Dermis lymphatic vessel endothelial cell (primary cell): Measurements from ENCODE around the gene ZBTB4. TPM values are rescaled to one million over a fixed set of nuclear protein-coding genes. Genes with fewer than 3 reads are reported as not detected.

Experiments used
- total RNA-seq: library from RNA; depleted of rRNA; stranded (reverse); fragments of >200 nt; gene quantifications from 2 replicates; pipeline ENCODE4 v1.2.1, GENCODE V29; 2014

ZBTB4 gene
- 8.9 and 9.1 TPM in 2 replicates for total RNA-seq

DNA sequence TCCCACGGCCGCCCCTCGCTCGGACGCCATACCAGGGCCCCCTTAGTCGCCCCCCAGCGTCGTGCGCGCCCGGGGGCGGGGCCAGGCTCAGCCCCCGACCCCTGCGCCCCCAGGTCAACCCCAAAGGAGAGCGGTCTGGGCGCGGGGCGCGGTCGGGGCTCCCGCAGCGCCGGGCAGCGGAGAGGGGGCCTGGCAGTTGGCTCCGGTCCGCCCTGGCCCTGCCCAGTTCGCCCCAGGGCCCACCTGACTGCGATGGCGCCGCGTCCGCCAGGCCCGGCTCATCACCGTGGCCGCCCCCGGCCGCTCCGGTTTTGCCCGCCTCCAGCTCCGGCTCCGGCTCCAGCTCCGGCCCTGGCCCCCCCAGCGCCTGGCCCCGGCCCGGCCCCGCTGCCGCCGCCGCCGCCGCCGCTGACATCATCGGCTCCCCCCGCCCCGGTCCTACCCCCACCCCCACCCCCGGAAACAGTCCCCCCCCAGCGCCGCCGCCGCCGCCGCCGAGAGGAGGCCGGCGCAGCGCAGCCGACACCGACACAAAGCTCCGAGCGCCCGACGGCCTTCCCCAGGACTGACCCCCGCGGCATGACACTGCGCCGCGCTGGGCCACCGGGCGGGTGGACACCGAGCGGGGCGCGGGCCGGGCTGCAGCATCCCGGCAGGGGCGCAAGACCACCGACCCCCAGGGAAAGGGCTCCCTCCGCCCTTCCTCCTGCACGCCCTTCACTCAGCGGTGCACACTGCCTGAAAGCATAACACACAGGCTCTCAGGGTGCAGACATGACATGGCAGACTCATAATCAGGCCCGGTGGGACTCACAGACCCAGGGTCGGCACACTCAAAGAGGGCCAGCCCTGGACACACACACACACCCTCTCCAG lies at the start of gene ZBTB4:
Gene ZBTB4 (minus strand): TSS at position 419 of the 876 bp plus-strand sequence. CDS start 12,830 bp downstream, outside the sequence.

GRCh38 chr17:7484067-7484918 lies 4.9 kb upstream of the ZBTB4 start, which contains the start of gene POLR2A:
POLR2A (plus strand) TSS chr17:7484366.

GRCh38 chr17:7481275-7481674 lies 1.8 kb upstream of the ZBTB4 start, which contains the start of gene SLC35G6:
SLC35G6 (plus strand) TSS chr17:7481446; CDS start chr17:7481517, 71 bp downstream.

DNA sequence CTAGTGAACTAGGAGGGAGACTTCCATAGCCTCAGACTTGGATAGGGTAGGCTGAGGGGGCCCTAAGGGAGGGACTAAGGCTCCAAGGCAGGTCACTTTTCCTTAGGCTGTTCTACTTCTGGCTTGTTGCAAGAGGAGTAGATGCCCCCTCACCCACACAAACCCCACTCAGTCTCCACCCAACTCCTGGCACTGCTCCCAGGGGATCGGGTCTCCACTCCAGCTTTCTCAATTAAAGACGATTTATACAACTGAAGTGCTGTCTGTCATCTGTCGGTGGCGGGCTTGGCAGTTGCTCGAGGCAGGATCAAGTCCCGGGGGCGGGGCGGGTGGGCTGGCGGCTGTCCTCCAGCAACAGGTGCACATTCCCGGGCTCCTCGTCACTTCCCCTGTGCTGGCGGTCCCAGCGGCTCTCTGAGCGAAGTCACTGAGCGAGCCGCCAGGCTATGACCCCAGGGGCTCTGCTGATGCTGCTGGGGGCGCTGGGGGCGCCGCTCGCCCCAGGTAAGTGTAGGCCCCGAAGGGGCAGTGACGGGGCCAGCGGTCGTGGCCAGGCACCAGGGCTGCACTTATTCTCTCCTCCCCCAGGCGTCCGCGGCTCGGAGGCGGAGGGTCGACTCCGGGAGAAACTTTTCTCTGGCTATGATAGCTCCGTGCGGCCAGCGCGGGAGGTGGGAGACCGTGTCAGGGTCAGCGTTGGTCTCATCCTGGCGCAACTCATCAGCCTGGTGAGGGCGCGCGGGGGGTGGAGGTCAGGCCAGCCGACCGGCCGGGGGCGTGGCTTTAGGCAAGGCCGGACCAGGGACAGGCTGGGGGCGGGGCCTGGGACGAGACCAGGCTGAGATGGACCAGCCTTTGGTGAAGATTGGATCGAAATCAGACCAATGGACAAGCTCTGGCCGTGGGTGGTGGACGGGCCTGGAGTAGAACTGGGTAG lies 34.5 kb downstream of the ZBTB4 start, which contains the start of gene CHRNB1:
Gene CHRNB1 (plus strand): TSS at position 380 of the 937 bp plus-strand sequence. CDS start 67 bp downstream, at position 447.

GRCh38 chr17:7439462-7440112 lies 39.8 kb downstream of the ZBTB4 start, which contains the start of gene FGF11:
FGF11 (plus strand) TSS chr17:7439512; CDS start chr17:7439621, 109 bp downstream.

DNA sequence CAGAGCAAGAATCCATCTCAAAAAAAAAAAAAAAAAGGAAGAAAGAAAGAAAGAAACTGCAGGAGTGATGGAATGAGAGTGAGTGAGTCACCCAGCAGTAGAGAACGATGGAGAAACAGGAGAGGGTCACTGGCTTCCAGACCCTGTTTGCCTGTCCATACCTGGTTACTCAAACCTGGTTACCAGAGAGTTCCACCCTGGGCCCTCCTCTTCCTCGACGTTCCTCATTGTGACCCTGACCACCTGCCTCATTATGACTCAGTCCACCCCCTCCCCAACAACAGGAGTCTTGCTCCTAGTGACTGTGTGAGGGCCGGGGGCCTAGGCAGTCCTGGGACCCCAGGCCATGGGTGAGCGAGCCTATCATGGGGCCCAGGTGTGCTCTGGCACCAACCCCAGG lies 50.9 kb downstream of the ZBTB4 start, which contains the start of gene SPEM3:
Gene SPEM3 (plus strand): TSS at position 301 of the 400 bp plus-strand sequence. CDS start 46 bp downstream, at position 347.

GRCh38 chr17:7425316-7425715 lies 54.1 kb downstream of the ZBTB4 start, which contains the start of gene SPEM2:
SPEM2 (plus strand) TSS chr17:7425616; CDS start chr17:7425689, 73 bp downstream.

GRCh38 chr17:7419819-7420610 lies 59.4 kb downstream of the ZBTB4 start, which contains the start of gene SPEM1:
SPEM1 (plus strand) TSS chr17:7420324; CDS start chr17:7420385, 61 bp downstream.

Other genes with a start within 250 kb of the ZBTB4 start
- 28.4 and 28.5 TPM in 2 replicates for gene DVL2, start 245.1 kb downstream of the ZBTB4 start, total RNA-seq
- 38.6 and 39.7 TPM in 2 replicates for gene PHF23, start 240.2 kb downstream of the ZBTB4 start, total RNA-seq
- 131 and 147 TPM in 2 replicates for gene GABARAP, start 237.2 kb downstream of the ZBTB4 start, total RNA-seq
- gene CTDNEP1, start 227.9 kb downstream of the ZBTB4 start, total RNA-seq, result 23.2 and 25.1 TPM in 2 replicates
- 31.9 and 36.9 TPM in 2 replicates for gene ELP5, start 227.4 kb downstream of the ZBTB4 start, total RNA-seq
- 0.76 and 1.5 TPM in 2 replicates for gene CLDN7, start 217.2 kb downstream of the ZBTB4 start, total RNA-seq
- 0.69 and 1.6 TPM in 2 replicates for gene SLC2A4, start 197.9 kb downstream of the ZBTB4 start, total RNA-seq
- gene YBX2, start 185.0 kb downstream of the ZBTB4 start, total RNA-seq, result under 0.01 and 0.33 TPM in 2 replicates
- 422 and 483 TPM in 2 replicates for gene EIF5A, start 172.0 kb downstream of the ZBTB4 start, total RNA-seq
- gene GPS2, start 164.3 kb downstream of the ZBTB4 start, total RNA-seq, result 25.7 and 28.0 TPM in 2 replicates
- gene NEURL4, start 150.3 kb downstream of the ZBTB4 start, total RNA-seq, result 9.8 and 13.7 TPM in 2 replicates
- gene ACAP1, start 143.1 kb downstream of the ZBTB4 start, total RNA-seq, result 0.43 TPM in 1 of 2 replicates, not detected in the other
- gene KCTD11, start 127.5 kb downstream of the ZBTB4 start, total RNA-seq, result 2.1 and 2.8 TPM in 2 replicates
- not detected in 2 replicates for gene TMEM95, start 124.5 kb downstream of the ZBTB4 start, total RNA-seq
- 1.3 and 2.3 TPM in 2 replicates for gene TNK1, start 98.5 kb downstream of the ZBTB4 start, total RNA-seq
- 15.1 and 15.6 TPM in 2 replicates for gene PLSCR3, start 85.1 kb downstream of the ZBTB4 start, total RNA-seq
- gene TMEM256, start 75.5 kb downstream of the ZBTB4 start, total RNA-seq, result 144 and 158 TPM in 2 replicates
- gene NLGN2, start 71.8 kb downstream of the ZBTB4 start, total RNA-seq, result 1.2 and 1.3 TPM in 2 replicates
- not detected in 2 replicates for gene SPEM1, start 59.3 kb downstream of the ZBTB4 start, total RNA-seq
- not detected in 2 replicates for gene SPEM2, start 54.0 kb downstream of the ZBTB4 start, total RNA-seq
- gene SPEM3, start 50.8 kb downstream of the ZBTB4 start, total RNA-seq, result not detected in 2 replicates
- gene TMEM102, start 44.2 kb downstream of the ZBTB4 start, total RNA-seq, result 7.6 and 9.8 TPM in 2 replicates
- gene FGF11, start 40.1 kb downstream of the ZBTB4 start, total RNA-seq, result 0.17 and 0.22 TPM in 2 replicates
- 9.9 and 12.0 TPM in 2 replicates for gene CHRNB1, start 34.6 kb downstream of the ZBTB4 start, total RNA-seq
- gene SLC35G6, start 1.8 kb upstream of the ZBTB4 start, total RNA-seq, result not detected in 2 replicates
- gene POLR2A, start 4.7 kb upstream of the ZBTB4 start, total RNA-seq, result 68.2 and 79.4 TPM in 2 replicates
- 6.3 and 9.1 TPM in 2 replicates for gene TNFSF12, start 69.4 kb upstream of the ZBTB4 start, total RNA-seq
- gene TNFSF13, start 79.1 kb upstream of the ZBTB4 start, total RNA-seq, result 0.22 and 0.34 TPM in 2 replicates
- 58.6 and 71.4 TPM in 2 replicates for gene SENP3, start 82.3 kb upstream of the ZBTB4 start, total RNA-seq
- 0.52 and 0.87 TPM in 2 replicates for gene CD68, start 100.0 kb upstream of the ZBTB4 start, total RNA-seq
- 63.9 and 69.2 TPM in 2 replicates for gene MPDU1, start 104.2 kb upstream of the ZBTB4 start, total RNA-seq
- under 0.01 and 0.11 TPM in 2 replicates for gene SOX15, start 110.5 kb upstream of the ZBTB4 start, total RNA-seq
- gene FXR2, start 135.3 kb upstream of the ZBTB4 start, total RNA-seq, result 30.0 and 33.2 TPM in 2 replicates
- 37.1 and 38.2 TPM in 2 replicates for gene SAT2, start 148.2 kb upstream of the ZBTB4 start, total RNA-seq
- gene SHBG, start 150.5 kb upstream of the ZBTB4 start, total RNA-seq, result 0.11 and 0.26 TPM in 2 replicates
- gene ATP1B2, start 171.3 kb upstream of the ZBTB4 start, total RNA-seq, result not detected in 2 replicates
- 26.0 and 36.7 TPM in 2 replicates for gene TP53, start 207.9 kb upstream of the ZBTB4 start, total RNA-seq
- 4.6 and 4.7 TPM in 2 replicates for gene WRAP53, start 208.8 kb upstream of the ZBTB4 start, total RNA-seq
- 0.33 and 0.52 TPM in 2 replicates for gene EFNB3, start 225.6 kb upstream of the ZBTB4 start, total RNA-seq
- gene DNAH2, start 238.1 kb upstream of the ZBTB4 start, total RNA-seq, result under 0.01 and 0.43 TPM in 2 replicates